ENCODE data around the gene LSM7.

DNA sequence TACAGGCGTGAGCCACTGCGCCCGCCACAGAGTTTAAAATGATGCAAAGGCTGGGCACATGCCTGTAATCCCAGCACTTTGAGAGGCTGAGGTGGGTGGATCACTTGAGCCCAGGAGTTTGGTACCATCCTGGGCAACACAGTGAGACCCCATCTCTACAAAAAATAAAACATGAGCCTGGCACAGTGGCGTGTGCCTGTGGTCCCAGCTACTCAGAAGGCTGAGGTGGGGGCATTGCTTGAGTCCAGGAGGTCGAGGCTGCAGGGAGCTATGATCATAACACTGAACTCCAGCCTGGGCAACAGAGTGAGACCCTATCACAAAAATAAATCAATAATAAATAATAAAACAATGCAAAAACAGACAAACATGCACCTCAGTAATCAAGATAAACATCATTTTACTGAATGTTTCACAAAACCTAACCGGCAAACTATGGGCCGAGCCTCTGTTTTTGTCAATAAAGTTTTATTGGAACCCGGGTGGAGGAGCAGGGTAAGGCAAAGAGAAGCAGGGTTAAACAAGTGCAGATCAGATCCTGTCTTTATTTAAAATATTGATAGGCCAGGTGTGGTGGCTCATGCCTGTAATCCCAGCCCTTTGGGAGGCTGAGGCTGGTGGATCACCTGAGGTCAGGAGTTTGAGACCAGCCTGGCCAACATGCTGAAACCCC is 44.4 kb downstream of the LSM7 start:
- TF ChIP-seq EZH2 (IDR thresholded peaks at IDR 0.05; ENCODE audit: insufficient read depth, poor library complexity, severe bottlenecking) (no peak), EZH2phosphoT487 (IDR thresholded peaks at IDR 0.05; ENCODE audit: insufficient read depth, low read depth) (no peak)

Measured in GM23248 (cell line).